GM23338 (cell line): ENCODE measurements around the gene CDHR4. TPM values are rescaled to one million over a fixed set of nuclear protein-coding genes. Genes with fewer than 3 reads are reported as not detected.

Experiments
- ATAC-seq: fragments of 200-7000 bp; cut with Tn5 transposase; 3 replicates; pipeline ENCODE4 v1.9.1; 2020
- DNase-seq: peaks from one replicate; pipeline ENCODE4 v3.0.0-alpha.2; 2015; ENCODE audit warnings: low spot score
- H2AFZ ChIP-seq: fragments of 200-600 bp; sonication (generic); 2 replicates; pipeline ENCODE4 v1.8.0; 2016; ENCODE audit warnings: antibody characterized with exemption, mild to moderate bottlenecking, moderate library complexity
- H3F3A ChIP-seq: fragments of 200-600 bp; sonication (generic); replicated peaks from 2 replicates; pipeline ENCODE4 v1.8.0; 2017; ENCODE audit warnings: antibody characterized with exemption, mixed run types, low read depth
- H3K27ac ChIP-seq: fragments of 200-600 bp; sonication (generic); 2 replicates; pipeline ENCODE4 v1.6.1; 2016; ENCODE audit warnings: low read depth
- H3K27me3 ChIP-seq: fragments of 200-600 bp; sonication (generic); 2 replicates; pipeline ENCODE4 v1.8.0; 2016; ENCODE audit warnings: mild to moderate bottlenecking, mixed run types, moderate library complexity; ENCODE audit not compliant: insufficient read depth
- H3K36me3 ChIP-seq: fragments of 200-600 bp; sonication (generic); 2 replicates; pipeline ENCODE4 v1.8.0; 2016; ENCODE audit warnings: mild to moderate bottlenecking; ENCODE audit not compliant: insufficient read depth
- H3K4me1 ChIP-seq: fragments of 200-600 bp; sonication (generic); 2 replicates; pipeline ENCODE4 v1.8.0; 2016; ENCODE audit warnings: mild to moderate bottlenecking, moderate library complexity; ENCODE audit not compliant: insufficient read depth
- H3K4me2 ChIP-seq: fragments of 200-600 bp; sonication (generic); 2 replicates; pipeline ENCODE4 v1.7.1; 2017; ENCODE audit warnings: mixed run types
- H3K4me3 ChIP-seq: fragments of 200-600 bp; sonication (generic); 2 replicates; pipeline ENCODE4 v1.6.1; 2016; ENCODE audit warnings: mixed run types
- H3K79me2 ChIP-seq: fragments of 200-600 bp; sonication (generic); replicated peaks from 2 replicates; pipeline ENCODE4 v1.8.0; 2017; ENCODE audit warnings: mild to moderate bottlenecking; ENCODE audit not compliant: insufficient read depth
- H3K9me2 ChIP-seq: fragments of 200-600 bp; sonication (generic); 2 replicates; pipeline ENCODE4 v1.8.0; 2017; ENCODE audit not compliant: insufficient read depth
- H4K20me1 ChIP-seq: fragments of 200-600 bp; sonication (generic); replicated peaks from 2 replicates; pipeline ENCODE4 v1.8.0; 2017; ENCODE audit warnings: mild to moderate bottlenecking; ENCODE audit not compliant: insufficient read depth
- H3K27ac Mint-ChIP-seq: 2 replicates; pipeline ENCODE4 v1.8.0; 2020; ENCODE audit warnings: inconsistent platforms, mild to moderate bottlenecking, moderate library complexity, mixed read lengths
- H3K27me3 Mint-ChIP-seq: 3 replicates; pipeline ENCODE4 v1.8.0; 2022; ENCODE audit warnings: low read depth, mild to moderate bottlenecking, moderate library complexity, mixed read lengths, inconsistent platforms; ENCODE audit not compliant: insufficient read depth, poor library complexity
- H3K36me3 Mint-ChIP-seq: 3 replicates; pipeline ENCODE4 v1.8.0; 2021; ENCODE audit warnings: low read depth, mild to moderate bottlenecking, inconsistent platforms, moderate library complexity, mixed read lengths
- H3K4me1 Mint-ChIP-seq: 3 replicates; pipeline ENCODE4 v1.8.0; 2020; ENCODE audit warnings: mild to moderate bottlenecking, inconsistent platforms, mixed read lengths
- H3K4me3 Mint-ChIP-seq: 3 replicates; pipeline ENCODE4 v1.8.0; 2021; ENCODE audit warnings: moderate library complexity, mild to moderate bottlenecking, inconsistent platforms, mixed read lengths
- H3K9me3 Mint-ChIP-seq: 3 replicates; pipeline ENCODE4 v1.8.0; 2020; ENCODE audit warnings: moderate library complexity, mild to moderate bottlenecking, inconsistent platforms, mixed read lengths
- CREB1 ChIP-seq: fragments of 250-450 bp; sonication (Bioruptor Pico); IDR thresholded peaks from 2 replicates; pipeline ENCODE4 v1.5.0; 2020; ENCODE audit warnings: low read depth, mild to moderate bottlenecking, moderate library complexity
- EZH2 ChIP-seq: fragments of 200-600 bp; sonication (generic); IDR thresholded peaks from one replicate; pipeline ENCODE4 v1.8.0; 2017; ENCODE audit warnings: antibody characterized with exemption, mild to moderate bottlenecking, low read depth; ENCODE audit not compliant: unreplicated experiment
- EZH2phosphoT487 ChIP-seq: fragments of 200-600 bp; sonication (generic); IDR thresholded peaks from one replicate; pipeline ENCODE4 v1.8.1; 2018; ENCODE audit warnings: antibody characterized with exemption; ENCODE audit not compliant: unreplicated experiment
- JUNB ChIP-seq: IDR thresholded peaks from one replicate; pipeline ENCODE4 v1.6.1; 2016; ENCODE audit warnings: antibody characterized with exemption; ENCODE audit not compliant: unreplicated experiment
- NANOG ChIP-seq: IDR thresholded peaks from 2 replicates; pipeline ENCODE4 v1.6.1; 2016; ENCODE audit warnings: antibody characterized with exemption, borderline replicate concordance
- POLR2AphosphoS5 ChIP-seq: IDR thresholded peaks from 2 replicates; pipeline ENCODE4 v1.6.1; 2016; ENCODE audit warnings: antibody characterized with exemption, low read depth
- REST ChIP-seq: IDR thresholded peaks from one replicate; pipeline ENCODE4 v1.6.1; 2018; ENCODE audit warnings: antibody characterized with exemption; ENCODE audit not compliant: unreplicated experiment
- STAT1 ChIP-seq: IDR thresholded peaks from one replicate; pipeline ENCODE4 v1.6.1; 2016; ENCODE audit warnings: antibody characterized with exemption; ENCODE audit not compliant: unreplicated experiment
- ZNF114 ChIP-seq: fragments of 250-450 bp; sonication (Bioruptor Pico); IDR thresholded peaks from 2 replicates; pipeline ENCODE4 v1.5.0; 2020; ENCODE audit warnings: mild to moderate bottlenecking, moderate library complexity
- ZNF331 ChIP-seq: fragments of 250-450 bp; sonication (Bioruptor Pico); IDR thresholded peaks from 2 replicates; pipeline ENCODE4 v1.5.0; 2020; ENCODE audit warnings: low read depth, mild to moderate bottlenecking, moderate library complexity
- ZNF462 ChIP-seq: fragments of 250-450 bp; sonication (Bioruptor Pico); IDR thresholded peaks from 2 replicates; pipeline ENCODE4 v1.5.0; 2020; ENCODE audit warnings: mild to moderate bottlenecking, moderate library complexity
- polyA plus RNA-seq: library from polyadenylated mRNA; unstranded; fragments of >200 nt; fragmentation: Nextera tagmentation; extraction: Ambion mirVana; gene quantifications from 2 replicates; pipeline ENCODE4 v1.2.1, GENCODE V29; 2016
- total RNA-seq: library from RNA; depleted of rRNA; stranded (reverse); fragments of >200 nt; shearing (Covaris generic); gene quantifications from 2 replicates; pipeline ENCODE4 v1.2.3, GENCODE V29; 2014
- TF ChIP-seq, protein P1 (sequence below), 2 experiments: fragments of 200-600 bp in 1 of 2; sonication (generic) in 1 of 2; conservative IDR thresholded peaks; 2 replicates each; pipeline versions ENCODE4 v1.5.1 to v1.6.1; 2016 to 2017; ENCODE audit warnings: antibody characterized with exemption in 2 of 2, low read depth in 2 of 2, mild to moderate bottlenecking in 2 of 2, moderate library complexity in 1 of 2

The CDHR4 gene
- total and polyA plus RNA-seq, 2 experiments from 2014 or later: 0.24 to 0.26 TPM

DNA sequence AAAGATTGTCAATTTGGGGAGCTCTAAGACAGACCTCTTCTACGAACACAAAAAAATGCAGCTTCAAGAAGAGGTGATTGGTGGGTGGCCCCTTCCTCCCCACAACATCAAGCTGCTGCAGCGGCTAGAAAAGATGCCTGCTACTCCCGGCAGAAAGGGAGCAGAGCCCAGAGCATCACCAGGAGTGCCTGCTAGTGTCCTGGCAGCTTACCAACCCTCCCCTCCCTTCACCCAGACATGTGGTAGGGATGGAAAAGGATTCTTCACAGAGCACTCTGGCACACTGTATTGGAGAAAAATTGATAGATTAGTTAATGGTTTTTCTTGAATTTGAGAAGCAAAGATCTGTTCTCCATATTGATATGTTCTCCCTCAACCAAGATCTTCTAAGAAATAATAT is 24.1 kb downstream of the CDHR4 start (continued):
- TF ChIP-seq ZNF462 (CRISPR knock-in tag) (no peak), CREB1 (no peak), POLR2AphosphoS5 (no peak)
- TF ChIP-seq, protein P1, sequence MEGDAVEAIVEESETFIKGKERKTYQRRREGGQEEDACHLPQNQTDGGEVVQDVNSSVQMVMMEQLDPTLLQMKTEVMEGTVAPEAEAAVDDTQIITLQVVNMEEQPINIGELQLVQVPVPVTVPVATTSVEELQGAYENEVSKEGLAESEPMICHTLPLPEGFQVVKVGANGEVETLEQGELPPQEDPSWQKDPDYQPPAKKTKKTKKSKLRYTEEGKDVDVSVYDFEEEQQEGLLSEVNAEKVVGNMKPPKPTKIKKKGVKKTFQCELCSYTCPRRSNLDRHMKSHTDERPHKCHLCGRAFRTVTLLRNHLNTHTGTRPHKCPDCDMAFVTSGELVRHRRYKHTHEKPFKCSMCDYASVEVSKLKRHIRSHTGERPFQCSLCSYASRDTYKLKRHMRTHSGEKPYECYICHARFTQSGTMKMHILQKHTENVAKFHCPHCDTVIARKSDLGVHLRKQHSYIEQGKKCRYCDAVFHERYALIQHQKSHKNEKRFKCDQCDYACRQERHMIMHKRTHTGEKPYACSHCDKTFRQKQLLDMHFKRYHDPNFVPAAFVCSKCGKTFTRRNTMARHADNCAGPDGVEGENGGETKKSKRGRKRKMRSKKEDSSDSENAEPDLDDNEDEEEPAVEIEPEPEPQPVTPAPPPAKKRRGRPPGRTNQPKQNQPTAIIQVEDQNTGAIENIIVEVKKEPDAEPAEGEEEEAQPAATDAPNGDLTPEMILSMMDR (conservative IDR thresholded peaks at IDR 0.05; ENCODE audit: low read depth in 2 of 2): no peak

DNA sequence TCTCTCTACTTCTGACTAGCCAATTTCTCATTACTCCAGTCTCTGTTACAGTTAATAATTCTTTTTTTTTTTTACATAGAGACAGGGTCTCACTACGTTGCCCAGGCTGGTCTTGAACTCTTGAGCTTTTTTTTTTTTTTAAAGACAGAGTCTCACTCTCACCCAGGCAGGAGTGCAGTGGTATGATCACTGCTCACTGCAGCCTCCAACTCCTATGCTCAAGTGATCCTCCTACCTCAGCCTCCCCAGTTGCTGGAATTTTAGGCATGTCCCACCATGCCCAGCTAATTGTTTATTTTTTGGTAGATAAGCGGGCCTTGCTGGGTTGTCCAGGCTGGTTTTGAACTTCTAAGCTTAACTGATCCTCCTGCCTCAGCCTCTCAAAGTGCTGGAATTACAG is 27.0 kb downstream of the CDHR4 start:
- H4K20me1 ChIP-seq: peaks cover 39% of the 10 kb centered on the region
- no peak overlapping the region for H3K27ac ChIP-seq
- no peaks in the 10 kb centered on the region for H3K27me3 Mint-ChIP-seq
- H3K9me2 ChIP-seq: no peaks in the 10 kb centered on the region
- H3F3A ChIP-seq: 0 out of 2 replicates have a peak, but pooled peaks cover 3% of the 10 kb centered on the region
- H3K36me3 Mint-ChIP-seq: peaks cover 4% of the 10 kb centered on the region; the same call in 2 of the 3 replicates
- H3K4me1 Mint-ChIP-seq: no peaks in the 10 kb centered on the region
- H3K79me2 ChIP-seq: peaks cover 98% of the 10 kb centered on the region
- no peak overlapping the region for H3K27ac Mint-ChIP-seq
- no peaks in the 10 kb centered on the region for H3K36me3 ChIP-seq
- DNase-seq (no peak), ATAC-seq (no peak)
- H3K4me1 ChIP-seq: no peaks in the 10 kb centered on the region
- H3K4me3 ChIP-seq: no peak overlapping the region
- H2AFZ ChIP-seq: no peak overlapping the region
- H3K27me3 ChIP-seq: no peaks in the 10 kb centered on the region
- no peaks in the 10 kb centered on the region for H3K9me3 Mint-ChIP-seq
- no peak overlapping the region for H3K4me3 Mint-ChIP-seq
- H3K4me2 ChIP-seq: no peak overlapping the region
- no peak for TF ChIP-seq ZNF114
- TF ChIP-seq ZNF331 (CRISPR knock-in tag): no peak
- TF ChIP-seq EZH2: no peak
- no peak for TF ChIP-seq JUNB
- TF ChIP-seq STAT1: no peak
- TF ChIP-seq REST: no peak
- TF ChIP-seq EZH2phosphoT487: no peak
- TF ChIP-seq POLR2AphosphoS5: no peak
- TF ChIP-seq NANOG: no peak
- TF ChIP-seq, protein P1 (conservative IDR thresholded peaks at IDR 0.05; ENCODE audit: low read depth in 2 of 2): no peak
